Esophagus squamous epithelium (tissue), 5 donors: ENCODE measurements around the gene INSYN2B. TPM values are rescaled to one million over a fixed set of nuclear protein-coding genes. Genes with fewer than 3 reads are reported as not detected.

ENCODE experiments used
- DNase-seq: peaks from one replicate; lab custom pipeline; 2025; lab: John Stamatoyannopoulos, UW
- H3K27ac ChIP-seq, 4 donors: fragments of 200-600 bp; sonication (generic); one replicate each; pipeline ENCODE4 v1.5.1; 2016 to 2019; ENCODE audit warnings: mild to moderate bottlenecking in 1 of 4
- H3K27me3 ChIP-seq, 4 donors: fragments of 200-600 bp; sonication (generic); 1 replicate in 3 of 4; 2 replicates in 1 of 4; pipeline versions ENCODE4 v1.5.1 to v1.6.0; 2017 to 2021; ENCODE audit warnings: antibody characterized with exemption in 1 of 4
- H3K36me3 ChIP-seq, 3 donors: fragments of 200-600 bp; sonication (generic); one replicate each; pipeline ENCODE4 v1.5.1; 2016 to 2019
- H3K4me1 ChIP-seq, 3 donors: fragments of 200-600 bp; sonication (generic); one replicate each; pipeline ENCODE4 v1.5.1; 2017 to 2019
- H3K4me3 ChIP-seq, 4 donors: fragments of 200-600 bp; sonication (generic); 1 replicate in 3 of 4; 2 replicates in 1 of 4; pipeline ENCODE4 v1.5.1; 2016 to 2019; ENCODE audit warnings: mild to moderate bottlenecking in 2 of 4, moderate library complexity in 1 of 4
- H3K9me3 ChIP-seq, 3 donors: fragments of 200-600 bp; sonication (generic); one replicate each; pipeline ENCODE4 v1.5.1; 2016 to 2019
- POLR2A ChIP-seq, 4 donors: fragments of 450-650 bp; IDR thresholded peaks; one replicate each; pipeline ENCODE4 v1.6.1; 2017; ENCODE audit warnings: antibody characterized with exemption in 4 of 4, mild to moderate bottlenecking in 4 of 4, moderate library complexity in 3 of 4
- WGBS, 2 donors: methylation state at CpG; one replicate each; pipeline ENCODE4 v1.1.5; 2018; 5-methylcytosine and 5-hydroxymethylcytosine counted together
- intact Hi-C: fragments of 100-400 bp; cut with DNase I; formaldehyde crosslinking; loops from one replicate; pipeline ENCODE4 v1.15.0; 2022
- total RNA-seq, 4 donors: library from RNA; depleted of rRNA; stranded (reverse); fragments of >200 nt; gene quantifications; one replicate each; pipeline ENCODE4 v1.1.0, GENCODE V29; 2016
- TF ChIP-seq, protein P1 (sequence below), 6 experiments: fragments of 450-650 bp in 4 of 6; fragments of 200-600 bp in 2 of 6; sonication (generic) in 2 of 6; IDR thresholded peaks; one replicate each; pipeline ENCODE4 v1.5.1; 2016 to 2019; ENCODE audit warnings: antibody characterized with exemption in 6 of 6, mild to moderate bottlenecking in 4 of 6, moderate library complexity in 4 of 6
- donor health status: DM: yes; HTN: yes; CAD: no.

INSYN2B gene
- total RNA-seq, 4 donors from 2014 or later: 0.09 TPM; not detected in 3

DNA sequence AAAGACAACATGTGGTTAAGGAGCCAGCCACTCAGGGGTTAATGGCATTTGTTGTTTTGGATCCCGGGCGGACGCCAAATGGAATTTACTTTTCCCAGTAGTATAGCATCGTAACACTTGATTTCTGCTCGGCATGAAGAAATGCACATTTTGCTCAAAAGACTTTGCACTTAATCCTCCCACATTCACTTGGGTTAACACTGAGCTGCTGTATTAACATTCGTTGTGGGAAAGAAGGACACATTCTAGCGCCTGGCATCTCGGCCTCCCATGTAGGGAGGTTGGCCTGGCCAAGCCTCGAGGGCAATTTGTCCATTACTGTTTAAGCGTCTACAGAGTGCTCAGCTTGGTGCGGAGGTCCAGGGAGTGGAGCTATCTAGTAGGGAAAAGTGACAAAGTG lies 32.3 kb upstream of the INSYN2B start:
- WGBS, 2 donors: 54 to 67% methylated on average over 8 to 11 of the region's 11 CpGs
- no peak for TF ChIP-seq POLR2A (IDR thresholded peaks at IDR 0.05)
- TF ChIP-seq, protein P1, sequence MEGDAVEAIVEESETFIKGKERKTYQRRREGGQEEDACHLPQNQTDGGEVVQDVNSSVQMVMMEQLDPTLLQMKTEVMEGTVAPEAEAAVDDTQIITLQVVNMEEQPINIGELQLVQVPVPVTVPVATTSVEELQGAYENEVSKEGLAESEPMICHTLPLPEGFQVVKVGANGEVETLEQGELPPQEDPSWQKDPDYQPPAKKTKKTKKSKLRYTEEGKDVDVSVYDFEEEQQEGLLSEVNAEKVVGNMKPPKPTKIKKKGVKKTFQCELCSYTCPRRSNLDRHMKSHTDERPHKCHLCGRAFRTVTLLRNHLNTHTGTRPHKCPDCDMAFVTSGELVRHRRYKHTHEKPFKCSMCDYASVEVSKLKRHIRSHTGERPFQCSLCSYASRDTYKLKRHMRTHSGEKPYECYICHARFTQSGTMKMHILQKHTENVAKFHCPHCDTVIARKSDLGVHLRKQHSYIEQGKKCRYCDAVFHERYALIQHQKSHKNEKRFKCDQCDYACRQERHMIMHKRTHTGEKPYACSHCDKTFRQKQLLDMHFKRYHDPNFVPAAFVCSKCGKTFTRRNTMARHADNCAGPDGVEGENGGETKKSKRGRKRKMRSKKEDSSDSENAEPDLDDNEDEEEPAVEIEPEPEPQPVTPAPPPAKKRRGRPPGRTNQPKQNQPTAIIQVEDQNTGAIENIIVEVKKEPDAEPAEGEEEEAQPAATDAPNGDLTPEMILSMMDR (IDR thresholded peaks at IDR 0.05): no peak
- Histone ChIP-seq H3K27me3 (no peaks in the 10 kb centered on the region), H3K27ac (no peak overlapping the region), H3K4me3 (no peak overlapping the region), H3K4me1 (no peaks in the 10 kb centered on the region), H3K36me3 (no peaks in the 10 kb centered on the region), H3K9me3 (no peaks in the 10 kb centered on the region)
- DNase-seq: no peak
- intact Hi-C loops: no loop called here

DNA sequence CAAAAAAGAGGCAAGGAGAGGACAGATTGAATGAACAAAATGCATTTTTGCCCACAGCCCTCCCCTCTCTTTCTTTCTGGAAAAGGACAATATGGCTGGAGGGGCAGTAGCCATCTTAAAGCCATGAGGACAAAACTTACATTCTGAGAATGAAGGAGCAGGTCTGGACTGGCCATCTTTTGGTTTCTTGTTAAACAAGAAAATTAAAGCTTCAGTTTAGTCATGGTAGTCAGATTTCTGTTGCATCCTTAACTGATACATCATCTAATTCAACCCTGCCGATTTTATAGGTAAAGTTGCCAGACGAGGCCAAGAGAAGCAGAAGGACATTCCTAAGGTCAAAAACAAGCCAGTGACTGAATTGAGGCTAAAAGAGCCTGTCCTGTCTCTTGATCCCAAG lies 31.5 kb upstream of the INSYN2B start:
- 42 to 55% methylated on average over 2 of the region's 2 CpGs for WGBS, 2 donors

GRCh38 chr5:170010595-170010994 lies 30.3 kb upstream of the INSYN2B start:
- no peak for DNase-seq
- Histone ChIP-seq H3K27ac (no peak overlapping the region), H3K27me3 (no peaks in the 10 kb centered on the region), H3K9me3 (no peaks in the 10 kb centered on the region), H3K36me3 (no peaks in the 10 kb centered on the region), H3K4me1 (no peaks in the 10 kb centered on the region), H3K4me3 (no peak overlapping the region)
- WGBS, 2 donors: 38 to 40% methylated on average over 4 of the region's 4 CpGs
- intact Hi-C loops: no loop called here
- TF ChIP-seq, protein P1 (IDR thresholded peaks at IDR 0.05): no peak
- TF ChIP-seq POLR2A (IDR thresholded peaks at IDR 0.05): no peak

More for the DNA sequence above, 31.5 kb upstream of the INSYN2B start:
- no peak for TF ChIP-seq POLR2A (IDR thresholded peaks at IDR 0.05)
- TF ChIP-seq, protein P1 (IDR thresholded peaks at IDR 0.05): no peak
- Histone ChIP-seq H3K4me1 (no peaks in the 10 kb centered on the region), H3K27me3 (no peaks in the 10 kb centered on the region), H3K4me3 (no peak overlapping the region), H3K36me3 (no peaks in the 10 kb centered on the region), H3K9me3 (no peaks in the 10 kb centered on the region), H3K27ac (no peak overlapping the region)
- DNase-seq: no peak
- intact Hi-C loops: no loop called here

DNA sequence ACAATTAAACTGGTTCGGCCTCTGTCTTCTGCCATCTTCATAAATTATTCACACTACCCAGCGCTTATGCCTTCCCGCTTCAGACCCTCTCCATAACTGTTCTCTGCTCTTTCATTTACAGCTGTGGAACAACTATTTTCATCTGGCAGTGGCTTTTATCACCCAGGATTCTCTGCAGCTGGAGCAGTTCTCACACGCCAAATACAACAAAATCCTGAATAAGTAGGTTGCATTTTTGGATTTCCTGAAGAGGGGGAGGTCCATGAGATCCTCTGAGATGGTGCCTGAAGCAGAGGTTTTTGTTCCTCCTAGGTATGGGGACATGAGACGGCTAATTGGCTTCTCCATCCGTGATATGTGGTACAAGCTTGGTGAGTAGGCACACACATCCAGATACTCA lies 28.1 kb upstream of the INSYN2B start:
- H3K27ac ChIP-seq: no peak overlapping the region
- intact Hi-C loops: no loop called here
- no peaks in the 10 kb centered on the region for H3K9me3 ChIP-seq
- TF ChIP-seq, protein P1 (IDR thresholded peaks at IDR 0.05): no peak
- no peak for TF ChIP-seq POLR2A (IDR thresholded peaks at IDR 0.05)
- H3K4me1 ChIP-seq: no peaks in the 10 kb centered on the region
- H3K36me3 ChIP-seq: no peaks in the 10 kb centered on the region
- 68 to 80% methylated on average over 5 to 6 of the region's 6 CpGs for WGBS, 2 donors
- no peaks in the 10 kb centered on the region for H3K27me3 ChIP-seq
- DNase-seq: no peak
- H3K4me3 ChIP-seq: no peak overlapping the region

GRCh38 chr5:170006021-170006420 lies 25.7 kb upstream of the INSYN2B start:
- Histone ChIP-seq H3K9me3 (no peaks in the 10 kb centered on the region), H3K4me1 (no peaks in the 10 kb centered on the region), H3K36me3 (no peaks in the 10 kb centered on the region), H3K4me3 (no peak overlapping the region), H3K27me3 (no peaks in the 10 kb centered on the region), H3K27ac (no peak overlapping the region)
- intact Hi-C loops: no loop called here
- 57 to 60% methylated on average over 6 of the region's 6 CpGs for WGBS, 2 donors
- DNase-seq: no peak
- TF ChIP-seq, protein P1 (IDR thresholded peaks at IDR 0.05): no peak
- TF ChIP-seq POLR2A (IDR thresholded peaks at IDR 0.05): no peak
